ENCODE data around the gene DUSP22. TPM values are rescaled to one million over a fixed set of nuclear protein-coding genes. Genes with fewer than 3 reads are reported as not detected.

The DUSP22 gene
- total and polyA plus RNA-seq, 2 of the 8 experiments (the other 6 are each of a cell fraction or from before 2014, with no cell fraction given), result 15.5 to 32.4 TPM

- H2BK20ac ChIP-seq (ENCODE audit: low read length), result no peak overlapping the region
- no peak overlapping the region for H2BK12ac ChIP-seq (ENCODE audit: low read depth, low read length)
- no peak overlapping the region for H3K56ac ChIP-seq (replicated peaks; ENCODE audit: insufficient read length, low read depth, low read length)
- H3K23me2 ChIP-seq (ENCODE audit: low read depth, low read length), result no peaks in the 10 kb centered on the region
- no peak overlapping the region for H2AK5ac ChIP-seq (ENCODE audit: low read depth, low read length)
- H3K4me2 ChIP-seq (ENCODE audit: insufficient read depth in 1 of 2, low read depth in 2 of 2, low read length in 2 of 2), result no peak overlapping the region
- 92% methylated on average over 26 of the region's 26 CpGs; no CpG with 5 or more reads in 1 of the 2 experiments for WGBS, 2 experiments (ENCODE audit: extremely low coverage in 1 of 2, insufficient coverage in 1 of 2, insufficient read length in 1 of 2, insufficient replicate concordance in 2 of 2, low coverage in 1 of 2, low lambda C conversion rate in 2 of 2, missing lambda C conversion rate in 1 of 2)
- ChIA-PET CTCF (ENCODE audit: partially characterized antibody) (interaction anchor here (1.7 to 3.7 kb wide), 2 partner anchors 11 to 29 kb away, joined by 7 to 9 read pairs; partner anchors contain the start of gene IRF4), POLR2A (ENCODE audit: partially characterized antibody) (no interaction called here)
- DNase-seq (ENCODE audit: low read depth in 1 of 2, low spot score in 2 of 2), result no peak
- H4K91ac ChIP-seq (replicated peaks; ENCODE audit: insufficient read length, low read length), result no peak overlapping the region
- no peak overlapping the region for H4K5ac ChIP-seq (ENCODE audit: insufficient read length, low read depth, low read length)
- H2AFZ ChIP-seq (ENCODE audit: low read length), result no peak overlapping the region
- no peaks in the 10 kb centered on the region; a peak in 1 of 7 replicates for H3K27me3 ChIP-seq (replicated peaks in 1 of 4; ENCODE audit: control insufficient read depth in 3 of 4, extremely low read depth in 1 of 4, insufficient read depth in 3 of 4, low read length in 3 of 4)
- no peak overlapping the region for H3K14ac ChIP-seq (ENCODE audit: insufficient read length)
- H2BK15ac ChIP-seq (ENCODE audit: low read length), result no peak overlapping the region
- H3K18ac ChIP-seq (ENCODE audit: extremely low read depth, low read length), result no peak overlapping the region
- no peak overlapping the region for H2BK5ac ChIP-seq (ENCODE audit: low read depth, low read length)
- no peaks in the 10 kb centered on the region for H3K79me2 ChIP-seq (ENCODE audit: control insufficient read depth in 1 of 2, insufficient read depth in 2 of 2, low read length in 2 of 2)
- no peaks in the 10 kb centered on the region for H3K79me1 ChIP-seq (ENCODE audit: low read depth, low read length)
- no peak overlapping the region for H3K4ac ChIP-seq (replicated peaks; ENCODE audit: insufficient read length, low read depth, low read length)
- no peak overlapping the region for H3K27ac ChIP-seq (ENCODE audit: low read depth, low read length)
- TF ChIP-seq ZNF274 (IDR thresholded peaks at IDR 0.05; ENCODE audit: borderline replicate concordance, extremely low read depth, low read length) (no peak), TBP (IDR thresholded peaks at IDR 0.05; ENCODE audit: low read depth, low read length) (no peak), SRF (IDR thresholded peaks at IDR 0.05; ENCODE audit: low read depth, low read length) (no peak), EGR1 (IDR thresholded peaks at IDR 0.05; ENCODE audit: borderline replicate concordance, low read depth, low read length) (no peak)
- H3K4me3 ChIP-seq (ENCODE audit: extremely low read depth in 1 of 4, insufficient read depth in 2 of 4, low read depth in 3 of 4, low read length in 4 of 4), result no peak overlapping the region
- H3K9me3 ChIP-seq (ENCODE audit: insufficient read depth in 2 of 2, low read depth in 1 of 2, low read length in 1 of 2), result peaks cover 33 to 43% of the 10 kb centered on the region in 2 experiments; a peak in 3 of 4 replicates
- no peak overlapping the region for H3K9ac ChIP-seq (replicated peaks in 1 of 4; ENCODE audit: extremely low read depth in 1 of 4, low read depth in 3 of 4, low read length in 3 of 4)
- FAIRE-seq, result no peak
- no peak overlapping the region for H4K8ac ChIP-seq (ENCODE audit: extremely low read depth, insufficient read depth, low read length)
- no peak overlapping the region for H3K23ac ChIP-seq (ENCODE audit: insufficient read length)
- no peak overlapping the region for H2BK120ac ChIP-seq (replicated peaks; ENCODE audit: low read depth, low read length)
- H3K4me1 ChIP-seq (replicated peaks in 1 of 4; ENCODE audit: control insufficient read depth in 3 of 4, insufficient read depth in 4 of 4, low read length in 3 of 4), result no peaks in the 10 kb centered on the region
- H3K36me3 ChIP-seq (ENCODE audit: control insufficient read depth in 2 of 4, insufficient read depth in 4 of 4, low read length in 3 of 4), result no peaks in the 10 kb centered on the region
- H4K20me1 ChIP-seq (replicated peaks in 1 of 2; ENCODE audit: control insufficient read depth in 1 of 2, insufficient read depth in 2 of 2, low read length in 2 of 2), result no peaks in the 10 kb centered on the region
These were observed 88.2 kb downstream of the DUSP22 start for GRCh38 chr6:380234-381218.
